GM21528 (cell line): ENCODE data around the gene TCF7L1.

ENCODE experiments used
- ATAC-seq: cut with Tn5 transposase; IDR thresholded peaks from one replicate; pipeline ENCODE4 v1.9.1; 2021; ENCODE audit warnings: mild to moderate bottlenecking, moderate library complexity; ENCODE audit not compliant: unreplicated experiment, low FRiP score

Gene TCF7L1

GRCh38 chr2:85269959-85270358 is 136.8 kb downstream of the TCF7L1 start:
- ATAC-seq = no peak

- no peak for ATAC-seq
Observed at GRCh38 chr2:85272357-85272756, 139.2 kb downstream of the TCF7L1 start.

GRCh38 chr2:85273738-85274731 is 140.8 kb downstream of the TCF7L1 start:
- ATAC-seq = no peak

- no peak for ATAC-seq
Observed at GRCh38 chr2:85275984-85276540, 142.9 kb downstream of the TCF7L1 start.

GRCh38 chr2:85276571-85277118 is 143.5 kb downstream of the TCF7L1 start:
- ATAC-seq = no peak

- ATAC-seq = no peak
Observed at GRCh38 chr2:85277416-85278158, 144.4 kb downstream of the TCF7L1 start.

- no peak for ATAC-seq
Observed at GRCh38 chr2:85278361-85278760, 145.2 kb downstream of the TCF7L1 start.

- no peak for ATAC-seq
Observed at GRCh38 chr2:85281553-85281952, 148.4 kb downstream of the TCF7L1 start.

GRCh38 chr2:85282914-85283313 is 149.7 kb downstream of the TCF7L1 start:
- ATAC-seq = no peak

- ATAC-seq = no peak
Observed at GRCh38 chr2:85283641-85284040, 150.4 kb downstream of the TCF7L1 start.

GRCh38 chr2:85286918-85287317 is 153.7 kb downstream of the TCF7L1 start:
- ATAC-seq = no peak

GRCh38 chr2:85287721-85288120 is 154.5 kb downstream of the TCF7L1 start:
- ATAC-seq = no peak

GRCh38 chr2:85288244-85288725 is 155.1 kb downstream of the TCF7L1 start:
- ATAC-seq = no peak

GRCh38 chr2:85291425-85292023 is 158.3 kb downstream of the TCF7L1 start:
- ATAC-seq = no peak

GRCh38 chr2:85302121-85302520 is 168.9 kb downstream of the TCF7L1 start:
- ATAC-seq = no peak

- no peak for ATAC-seq
Observed at GRCh38 chr2:85303780-85304531, 170.8 kb downstream of the TCF7L1 start.

GRCh38 chr2:85307527-85307897 is 174.3 kb downstream of the TCF7L1 start:
- ATAC-seq = no peak

GRCh38 chr2:85308201-85308600 is 175.0 kb downstream of the TCF7L1 start:
- no peak for ATAC-seq

- no peak for ATAC-seq
Observed at GRCh38 chr2:85308896-85309555, 175.8 kb downstream of the TCF7L1 start.
